ENCODE measurements around the gene PPP5C.

PPP5C gene

GRCh38 chr19:46346821-46347571 is at the start of gene PPP5C:
PPP5C (plus strand) TSS chr19:46347087; CDS start chr19:46347097, 10 bp downstream.
- TF ChIP-seq, protein P1, sequence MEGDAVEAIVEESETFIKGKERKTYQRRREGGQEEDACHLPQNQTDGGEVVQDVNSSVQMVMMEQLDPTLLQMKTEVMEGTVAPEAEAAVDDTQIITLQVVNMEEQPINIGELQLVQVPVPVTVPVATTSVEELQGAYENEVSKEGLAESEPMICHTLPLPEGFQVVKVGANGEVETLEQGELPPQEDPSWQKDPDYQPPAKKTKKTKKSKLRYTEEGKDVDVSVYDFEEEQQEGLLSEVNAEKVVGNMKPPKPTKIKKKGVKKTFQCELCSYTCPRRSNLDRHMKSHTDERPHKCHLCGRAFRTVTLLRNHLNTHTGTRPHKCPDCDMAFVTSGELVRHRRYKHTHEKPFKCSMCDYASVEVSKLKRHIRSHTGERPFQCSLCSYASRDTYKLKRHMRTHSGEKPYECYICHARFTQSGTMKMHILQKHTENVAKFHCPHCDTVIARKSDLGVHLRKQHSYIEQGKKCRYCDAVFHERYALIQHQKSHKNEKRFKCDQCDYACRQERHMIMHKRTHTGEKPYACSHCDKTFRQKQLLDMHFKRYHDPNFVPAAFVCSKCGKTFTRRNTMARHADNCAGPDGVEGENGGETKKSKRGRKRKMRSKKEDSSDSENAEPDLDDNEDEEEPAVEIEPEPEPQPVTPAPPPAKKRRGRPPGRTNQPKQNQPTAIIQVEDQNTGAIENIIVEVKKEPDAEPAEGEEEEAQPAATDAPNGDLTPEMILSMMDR (IDR thresholded peaks at IDR 0.05; ENCODE audit: extremely low read depth, missing control alignments), result peak; percentile 96
- peak; percentile 95 for DNase-seq (ENCODE audit: low spot score)

DNA sequence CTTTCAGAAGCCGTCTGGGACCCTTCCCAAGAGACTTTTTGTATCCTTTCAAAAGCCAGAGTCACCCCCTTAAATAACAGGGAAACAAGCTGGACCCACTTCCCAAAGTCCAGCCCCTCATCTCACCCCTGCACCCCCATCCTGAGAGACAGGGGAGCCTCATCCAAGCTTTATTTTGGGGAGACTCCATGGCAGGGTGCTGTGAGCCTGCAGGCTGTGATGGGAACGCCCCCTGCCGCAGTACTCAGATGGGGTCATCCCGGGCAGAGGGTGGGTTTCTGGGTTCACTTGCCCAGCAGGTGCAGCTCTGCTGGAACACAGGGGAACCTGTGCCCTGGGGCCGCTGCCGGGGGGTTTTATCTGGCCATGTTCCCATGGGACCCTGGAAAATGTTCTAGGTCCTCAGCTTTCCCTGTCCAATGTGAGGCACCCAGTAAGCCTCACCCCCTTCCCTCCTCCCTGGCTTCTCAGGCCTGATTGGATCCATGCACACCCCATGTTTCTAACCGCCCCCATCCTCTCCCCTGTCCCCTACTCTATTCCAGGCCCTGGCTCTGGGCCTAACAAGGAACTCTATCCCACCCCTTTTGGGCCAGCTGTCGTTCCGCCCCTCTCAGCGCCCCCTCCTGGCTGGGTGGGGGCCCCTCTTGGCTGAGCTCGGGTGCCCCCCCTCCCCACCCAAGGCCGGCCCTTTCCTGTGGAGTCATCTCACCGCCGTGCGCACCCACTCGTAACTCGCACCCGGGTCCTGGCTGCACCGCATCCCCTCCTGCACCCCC is 49.0 kb upstream of the PPP5C start:
- TF ChIP-seq, protein P1 (IDR thresholded peaks at IDR 0.05; ENCODE audit: extremely low read depth, missing control alignments), result no peak
- DNase-seq (ENCODE audit: low spot score), result no peak

- no peak for DNase-seq (ENCODE audit: low spot score)
- TF ChIP-seq, protein P1 (IDR thresholded peaks at IDR 0.05; ENCODE audit: extremely low read depth, missing control alignments), result no peak
These were observed 48.3 kb upstream of the PPP5C start for GRCh38 chr19:46298479-46299003.

DNA sequence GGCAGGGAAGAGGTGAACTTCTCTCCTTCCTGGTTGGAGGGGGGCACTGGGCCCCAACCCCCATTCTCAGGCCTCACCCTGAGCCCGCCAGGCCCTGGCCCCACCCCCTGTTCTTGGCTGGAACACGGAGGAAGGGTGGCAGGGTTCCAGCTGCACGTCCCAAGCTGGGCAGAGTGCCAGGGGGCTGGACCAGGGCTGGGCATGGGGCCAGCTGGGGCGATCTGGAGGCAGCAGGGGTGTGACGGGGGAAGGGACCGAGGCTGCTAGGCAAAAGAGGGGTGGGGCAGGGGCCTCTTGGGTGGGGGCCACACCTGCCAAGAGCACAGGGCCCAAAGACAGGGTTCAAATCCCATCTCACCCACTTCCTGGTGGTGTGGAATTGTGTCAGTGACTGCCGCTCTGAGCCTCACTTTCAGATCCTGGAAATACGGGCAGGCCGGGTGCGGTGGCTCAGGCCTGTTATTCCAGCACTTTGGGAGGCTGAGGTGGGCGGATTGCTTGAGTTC is 47.8 kb upstream of the PPP5C start:
- TF ChIP-seq, protein P1 (IDR thresholded peaks at IDR 0.05; ENCODE audit: extremely low read depth, missing control alignments), result no peak
- DNase-seq (ENCODE audit: low spot score), result no peak

GRCh38 chr19:46299695-46300094 is 47.2 kb upstream of the PPP5C start:
- TF ChIP-seq, protein P1 (IDR thresholded peaks at IDR 0.05; ENCODE audit: extremely low read depth, missing control alignments), result no peak
- DNase-seq (ENCODE audit: low spot score), result no peak

DNA sequence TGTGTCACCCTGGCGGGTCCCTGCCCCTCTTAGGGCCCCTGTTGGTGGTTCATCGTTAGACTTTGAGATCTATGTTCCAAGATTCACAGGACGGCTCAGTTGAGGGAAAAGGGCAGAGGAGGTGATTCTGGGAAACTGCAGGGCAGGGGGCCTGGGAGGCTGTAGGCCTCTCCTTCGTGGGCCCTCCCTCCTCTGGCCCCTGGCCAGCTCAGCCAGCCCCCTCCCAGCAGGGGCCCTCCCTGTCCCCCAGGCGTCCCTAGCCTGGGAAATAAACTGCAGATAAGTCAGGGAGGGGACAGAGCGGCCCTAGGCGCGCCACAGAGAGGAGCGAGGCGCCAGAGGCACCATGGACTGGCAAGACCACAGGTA is 43.6 kb upstream of the PPP5C start:
- TF ChIP-seq, protein P1 (IDR thresholded peaks at IDR 0.05; ENCODE audit: extremely low read depth, missing control alignments), result no peak
- DNase-seq (ENCODE audit: low spot score), result no peak

Data from GM20000 (cell line).